Astrocyte (in vitro differentiated cells and primary cell): ENCODE data around the gene JAKMIP1.

ENCODE experiments used
- EZH2 ChIP-seq: IDR thresholded peaks from 2 replicates; pipeline ENCODE4 v1.6.1; 2012; ENCODE audit warnings: mild to moderate bottlenecking, low read length, inconsistent platforms; ENCODE audit not compliant: insufficient read depth
- TF ChIP-seq, protein P1 (sequence below): IDR thresholded peaks from 2 replicates; pipeline ENCODE4 v1.5.1; 2011; ENCODE audit warnings: low read depth, mild to moderate bottlenecking, inconsistent platforms, low read length, moderate library complexity; ENCODE audit not compliant: insufficient read depth

DNA sequence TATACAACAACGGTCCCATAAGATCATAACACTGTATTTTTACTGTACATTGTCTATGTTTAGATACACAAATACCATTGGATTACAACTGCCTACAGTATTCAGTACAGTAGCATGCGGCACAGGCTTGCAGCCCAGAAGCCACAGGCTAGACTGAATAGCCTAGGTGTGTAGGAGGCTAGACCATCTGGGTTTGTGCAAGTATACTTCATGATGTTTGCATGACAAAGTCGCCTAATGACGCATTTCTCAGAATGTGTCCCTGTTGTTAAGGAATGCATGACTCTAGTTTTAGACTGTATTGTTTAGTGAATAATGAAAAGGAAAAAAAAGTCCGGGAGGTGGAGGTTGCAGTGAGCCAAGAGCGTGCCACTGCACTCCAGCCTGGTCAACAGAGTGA is 125.6 kb downstream of the JAKMIP1 start:
- TF ChIP-seq, protein P1, sequence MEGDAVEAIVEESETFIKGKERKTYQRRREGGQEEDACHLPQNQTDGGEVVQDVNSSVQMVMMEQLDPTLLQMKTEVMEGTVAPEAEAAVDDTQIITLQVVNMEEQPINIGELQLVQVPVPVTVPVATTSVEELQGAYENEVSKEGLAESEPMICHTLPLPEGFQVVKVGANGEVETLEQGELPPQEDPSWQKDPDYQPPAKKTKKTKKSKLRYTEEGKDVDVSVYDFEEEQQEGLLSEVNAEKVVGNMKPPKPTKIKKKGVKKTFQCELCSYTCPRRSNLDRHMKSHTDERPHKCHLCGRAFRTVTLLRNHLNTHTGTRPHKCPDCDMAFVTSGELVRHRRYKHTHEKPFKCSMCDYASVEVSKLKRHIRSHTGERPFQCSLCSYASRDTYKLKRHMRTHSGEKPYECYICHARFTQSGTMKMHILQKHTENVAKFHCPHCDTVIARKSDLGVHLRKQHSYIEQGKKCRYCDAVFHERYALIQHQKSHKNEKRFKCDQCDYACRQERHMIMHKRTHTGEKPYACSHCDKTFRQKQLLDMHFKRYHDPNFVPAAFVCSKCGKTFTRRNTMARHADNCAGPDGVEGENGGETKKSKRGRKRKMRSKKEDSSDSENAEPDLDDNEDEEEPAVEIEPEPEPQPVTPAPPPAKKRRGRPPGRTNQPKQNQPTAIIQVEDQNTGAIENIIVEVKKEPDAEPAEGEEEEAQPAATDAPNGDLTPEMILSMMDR = no peak
- no peak for TF ChIP-seq EZH2
